ENCODE results near the gene FNDC8. TPM values are rescaled to one million over a fixed set of nuclear protein-coding genes. Genes with fewer than 3 reads are reported as not detected.

The FNDC8 gene
- total and polyA plus RNA-seq, 2 of the 4 experiments (the other 2 are of a cell fraction): not detected

DNA sequence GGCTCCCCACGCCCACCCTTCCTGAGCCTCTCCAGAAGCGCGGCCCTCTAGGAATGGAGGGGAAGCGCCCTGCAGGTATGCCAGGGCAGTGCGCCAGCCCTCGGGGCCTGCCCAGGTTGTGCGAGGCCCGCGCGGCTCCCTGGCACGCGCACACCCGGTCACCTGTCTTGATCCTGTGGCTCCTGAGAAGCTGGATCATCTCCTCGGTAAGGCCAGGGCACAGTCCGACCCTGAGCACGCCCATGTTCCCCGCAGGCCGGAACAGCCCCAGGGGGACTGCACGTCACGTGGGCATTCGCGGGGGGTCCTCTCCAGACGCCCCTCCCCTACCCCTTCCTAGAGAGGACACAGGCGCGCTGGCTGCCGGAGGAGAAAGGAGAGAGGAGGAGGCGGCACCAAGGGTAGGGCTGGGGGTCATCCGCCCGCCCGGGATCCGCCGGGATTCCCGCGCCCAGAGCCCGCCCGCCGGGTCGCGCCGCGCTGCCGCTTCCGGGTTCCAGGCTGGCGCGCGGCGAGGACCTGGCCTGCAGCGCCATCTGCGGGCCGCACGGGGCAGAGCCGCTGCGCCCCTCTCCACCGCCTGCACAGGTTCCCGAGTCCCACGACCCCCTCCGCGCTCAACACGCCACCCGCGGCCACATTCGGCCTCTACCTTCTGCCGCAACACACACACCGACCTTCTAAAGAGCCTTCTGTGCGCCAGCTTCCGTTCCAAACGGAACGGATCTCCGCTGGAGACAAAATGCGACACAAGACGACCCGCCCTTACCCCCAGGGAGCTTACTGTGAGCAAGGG, 1.8 kb upstream of the FNDC8 start, which contains the start of gene RAD51D:
TSS of gene RAD51D (minus strand) at position 491 of the 796 bp plus-strand sequence. CDS start at position 244, 247 bp downstream.
- peak within 1 kb of the TSS; percentile 66 for H3K27ac ChIP-seq (ENCODE audit: insufficient read depth, low read length)

More for the DNA sequence above, 1.8 kb upstream of the FNDC8 start, which contains the start of gene RAD51D:
- DNase-seq (peak; percentile 56), ATAC-seq (ENCODE audit: low read depth) (peak; percentile 94)
- Histone ChIP-seq H3K9ac (ENCODE audit: low read depth, low read length) (peak within 1 kb of the TSS; percentile 78), H3K23ac (ENCODE audit: low read depth, low read length) (peak within 1 kb of the TSS; percentile 89), H2BK20ac (ENCODE audit: low read depth, low read length) (peak within 1 kb of the TSS; percentile 69; the same call in 1 of the 2 replicates), H3K18ac (ENCODE audit: low read depth, low read length) (peak within 1 kb of the TSS; percentile 48; the same call in 1 of the 2 replicates), H3K4me1 (ENCODE audit: control insufficient read depth, insufficient read depth, low read length) (peaks cover 6% of the 10 kb centered on the region), H2AFZ (replicated peaks; ENCODE audit: low read length, poor library complexity) (peak within 1 kb of the TSS; percentile 99), H3K36me3 (ENCODE audit: control insufficient read depth, insufficient read depth, low read length) (peaks cover 5% of the 10 kb centered on the region; the same call in 1 of the 2 replicates), H4K8ac (ENCODE audit: low read depth in 2 of 2, low read length in 2 of 2) (peak within 1 kb of the TSS; percentile 84 to 85), H4K91ac (ENCODE audit: insufficient read depth, low read depth, low read length) (peak within 1 kb of the TSS; percentile 86), H3K14ac (replicated peaks; ENCODE audit: low read depth, low read length) (peak within 1 kb of the TSS; percentile 69), H3K9me1 (ENCODE audit: insufficient read depth, low read length) (peaks cover 9% of the 10 kb centered on the region; the same call in 1 of the 2 replicates), H3K4me3 (ENCODE audit: insufficient read depth, low read depth, low read length) (peak within 1 kb of the TSS; percentile 61), H3K27me3 (ENCODE audit: control insufficient read depth, insufficient read depth, low read length) (no peaks in the 10 kb centered on the region), H4K5ac (ENCODE audit: low read depth, low read length) (peak within 1 kb of the TSS; percentile 72), H3K4me2 (ENCODE audit: low read depth, low read length) (peak within 1 kb of the TSS; percentile 87), H2AK9ac (replicated peaks; ENCODE audit: low read depth, low read length, poor library complexity) (peak within 1 kb of the TSS; percentile 95), H3K56ac (ENCODE audit: extremely low read depth, insufficient read depth, low read length) (peak within 1 kb of the TSS; percentile 28; the same call in 1 of the 2 replicates), H3K79me1 (ENCODE audit: low read depth in 1 of 2, low read length in 2 of 2) (peaks cover 23 to 38% of the 10 kb centered on the region in 2 experiments), H2BK5ac (ENCODE audit: low read depth, low read length, poor library complexity, severe bottlenecking) (peak within 1 kb of the TSS; percentile 27), H3K4ac (ENCODE audit: low read depth, low read length) (peak within 1 kb of the TSS; percentile 91), H4K20me1 (ENCODE audit: insufficient read depth, low read length) (no peaks in the 10 kb centered on the region), H2BK120ac (ENCODE audit: low read depth, low read length) (peak within 1 kb of the TSS; percentile 84), H3K9me3 (ENCODE audit: control insufficient read depth, insufficient read depth, low read length) (no peaks in the 10 kb centered on the region), H2BK15ac (ENCODE audit: low read depth, low read length) (peak within 1 kb of the TSS; percentile 10; the same call in 1 of the 3 replicates), H2AK5ac (ENCODE audit: low read depth, low read length) (peak within 1 kb of the TSS; percentile 75)
- in situ Hi-C loops (cut with MboI; ENCODE audit: low sequenced_read_pairs) (loop anchor here (10.0 to 25.0 kb wide), 4 partner anchors 482 to 857 kb away; partner anchors contain the start of genes CCL2 and CCL7), dilution Hi-C loops (cut with HindIII; ENCODE audit: low sequenced_read_pairs, unreplicated experiment) (no loop called here), intact Hi-C loops (cut with micrococcal nuclease) (loop anchor here (1.0 to 5.0 kb wide), 3 partner anchors 121 to 699 kb away; partner anchors contain the start of gene LIG3)
- ChIA-PET CTCF (interaction anchor here (0.5 to 1.0 kb wide), 4 partner anchors 8 to 577 kb away, joined by 3 to 5 read pairs (median 3); no protein-coding TSS in a partner anchor), POLR2A (ENCODE audit: unreplicated experiment) (interaction anchor here (1.1 kb wide), 1 partner anchor 123 kb away, joined by 3 read pairs; no protein-coding TSS in a partner anchor)
- BruUV-seq (replicated peaks): no TSS peak
- no peak for TF ChIP-seq FOS (IDR thresholded peaks at IDR 0.05; ENCODE audit: low read depth, low read length)
- TF ChIP-seq SMC3 (IDR thresholded peaks at IDR 0.05; ENCODE audit: low read depth, low read length): peak; percentile 94
- no peak for TF ChIP-seq CEBPB (IDR thresholded peaks at IDR 0.05; ENCODE audit: low read depth, low read length)
- peak; percentile 61; the same call in 1 of the 2 replicates for TF ChIP-seq MXI1 (IDR thresholded peaks at IDR 0.05; ENCODE audit: borderline replicate concordance, low read depth, low read length)
- TF ChIP-seq RAD21 (IDR thresholded peaks at IDR 0.05; ENCODE audit: low read length): peak; percentile 93
- peak; percentile 97 for TF ChIP-seq CTCF (conservative IDR thresholded peaks at IDR 0.05; ENCODE audit: low read depth, low read length)
- TF ChIP-seq USF2 (IDR thresholded peaks at IDR 0.05; ENCODE audit: low read depth, low read length): peak; percentile 85
- peak; percentile 43; the same call in 1 of the 2 replicates for TF ChIP-seq MAZ (IDR thresholded peaks at IDR 0.05; ENCODE audit: borderline replicate concordance, low read depth, low read length)
- 0 out of 2 replicates have a peak, but pooled peaks have one; percentile 31 for TF ChIP-seq POLR2A (IDR thresholded peaks at IDR 0.05; ENCODE audit: low read depth, low read length)
- no peak for TF ChIP-seq BHLHE40 (IDR thresholded peaks at IDR 0.05; ENCODE audit: low read depth, low read length)
- 2% methylated on average over 15 of the region's 72 CpGs; no CpG with 5 or more reads in 1 of the 2 experiments for WGBS, 2 experiments (ENCODE audit: extremely low coverage in 2 of 2, insufficient read length in 1 of 2)
